K562 (cell line): ENCODE data around the gene IZUMO4. TPM values are rescaled to one million over a fixed set of nuclear protein-coding genes. Genes with fewer than 3 reads are reported as not detected.

Experiments used
- CBFB ChIP-seq: sonication (generic); formaldehyde crosslinking; IDR thresholded peaks from 2 replicates; pipeline ENCODE4 v1.4.0; 2020; ENCODE audit warnings: mild to moderate bottlenecking, missing genetic modification reagents
- CEBPZ ChIP-seq: fragments of 150-350 bp; IDR thresholded peaks from 2 replicates; pipeline ENCODE4 v1.6.1; 2014; ENCODE audit warnings: low read depth, mild to moderate bottlenecking, low read length, borderline replicate concordance
- HDAC3 ChIP-seq: fragments of 450-650 bp; IDR thresholded peaks from 2 replicates; pipeline ENCODE4 v1.6.1; 2018; ENCODE audit warnings: borderline replicate concordance, mild to moderate bottlenecking, moderate library complexity; ENCODE audit not compliant: partially characterized antibody
- IRF1 ChIP-seq: sonication (generic); formaldehyde crosslinking; IDR thresholded peaks from 2 replicates; pipeline ENCODE4 v1.8.0; 2022; ENCODE audit warnings: missing genetic modification reagents, mild to moderate bottlenecking, borderline replicate concordance
- LCOR ChIP-seq: sonication (generic); formaldehyde crosslinking; IDR thresholded peaks from 2 replicates; pipeline ENCODE4 v1.8.0; 2022; ENCODE audit warnings: mild to moderate bottlenecking, missing genetic modification reagents
- RBM39 ChIP-seq: fragments of 200-400 bp; formaldehyde crosslinking; optimal IDR thresholded peaks from 2 replicates; pipeline ENCODE3; 2018; ENCODE audit warnings: low read depth, low read length
- STAT6 ChIP-seq: sonication (generic); formaldehyde crosslinking; IDR thresholded peaks from 2 replicates; pipeline ENCODE4 v1.8.1; 2023; ENCODE audit warnings: mild to moderate bottlenecking, missing genetic modification reagents
- THRAP3 ChIP-seq: fragments of 450-650 bp; IDR thresholded peaks from 2 replicates; pipeline ENCODE4 v1.6.1; 2016; ENCODE audit warnings: mild to moderate bottlenecking, inconsistent platforms, borderline replicate concordance
- TOE1 ChIP-seq, 2 experiments: fragments of 450-650 bp in 1 of 2; sonication (generic) in 1 of 2; formaldehyde crosslinking in 1 of 2; IDR thresholded peaks; 2 replicates each; pipeline versions ENCODE4 v1.7.1 to v1.8.0; 2016 to 2022; ENCODE audit warnings: borderline replicate concordance in 2 of 2, mild to moderate bottlenecking in 2 of 2, antibody characterized with exemption in 1 of 2, inconsistent platforms in 1 of 2, low read depth in 1 of 2, missing genetic modification reagents in 1 of 2, moderate library complexity in 1 of 2
- ZFP30 ChIP-seq: fragments of 250-450 bp; sonication (Bioruptor Pico); IDR thresholded peaks from 2 replicates; pipeline ENCODE4 v1.8.0; 2022; ENCODE audit warnings: moderate library complexity, mild to moderate bottlenecking, inconsistent platforms, borderline replicate concordance
- ZNF609 ChIP-seq: sonication (generic); formaldehyde crosslinking; IDR thresholded peaks from 2 replicates; pipeline ENCODE4 v1.8.1; 2023; ENCODE audit warnings: missing genetic modification reagents, mild to moderate bottlenecking, borderline replicate concordance
- polyA plus RNA-seq, 8 experiments: library from polyadenylated mRNA; depleted of rRNA in 4 of 8; stranded (reverse) in 5 of 8; unstranded in 3 of 8; fragments of >200 nt; fragmentation: Nextera tagmentation in 2 of 8; fragmentation: Illumina TruSeq in 1 of 8; extraction: Ambion mirVana in 2 of 8; extraction: Trizol in 1 of 8; gene quantifications; 2 replicates each; pipeline versions ENCODE4 v1.2.1 to v1.2.3, GENCODE V29; 2011 to 2014; ENCODE audit warnings: inconsistent platforms in 1 of 8, missing spikeins in 1 of 8
- total RNA-seq, 7 experiments: library from RNA; depleted of rRNA in 6 of 7; stranded (reverse); fragments of >200 nt in 6 of 7; fragmentation: Illumina TruSeq in 2 of 7; extraction: Trizol in 2 of 7; gene quantifications; 2 replicates each; pipeline versions ENCODE4 v1.2.1 to v1.2.3, GENCODE V29; 2011 to 2021; ENCODE audit warnings: low replicate concordance in 1 of 7

Gene IZUMO4
- total and polyA plus RNA-seq, 9 of the 15 experiments (the other 6 are each of a cell fraction or from before 2014, with no cell fraction given), result 0.07 to 3.9 (median 1.2) TPM

GRCh38 chr19:2049741-2050348, 46.9 kb upstream of the IZUMO4 start (continued):
- TF ChIP-seq CEBPZ (no peak), RBM39 (no peak), ZFP30 (no peak), CBFB (no peak), HDAC3 (no peak), IRF1 (no peak), LCOR (CRISPR knock-in tag) (no peak), ZNF609 (CRISPR knock-in tag) (no peak; the same call in 1 of the 2 replicates), THRAP3 (no peak), TOE1 (IDR thresholded peaks at IDR 0.05; ENCODE audit: borderline replicate concordance) (no peak), TOE1 (CRISPR knock-in tag; IDR thresholded peaks at IDR 0.05; ENCODE audit: borderline replicate concordance, low read depth) (no peak), STAT6 (0 out of 2 replicates have a peak, but pooled peaks have one; percentile 44)
